HEK293 (cell line): ENCODE data around the gene PLEKHA5.

ENCODE experiments used
- CTCF ChIA-PET: fragments of 350-600 bp; formaldehyde crosslinking; extraction: SDS; loops from one replicate; lab custom pipeline; 2021; ENCODE audit warnings: antibody characterized with exemption; lab: Yijun Ruan, JAX
- POLR2A ChIA-PET: fragments of 300-600 bp; formaldehyde crosslinking; extraction: SDS; loops from one replicate; lab custom pipeline; 2020; ENCODE audit warnings: antibody characterized with exemption, inconsistent platforms; lab: Yijun Ruan, JAX
- H3K27ac ChIP-seq: fragments of 200-500 bp; sonication (Bioruptor generic); 2 replicates; pipeline ENCODE4 v1.5.1; 2014; ENCODE audit warnings: low read depth, low read length, control low read depth, inconsistent platforms; ENCODE audit errors: extremely low read depth
- H3K36me3 ChIP-seq, 2 experiments: fragments of 200-500 bp in 1 of 2; sonication (Bioruptor generic) in 1 of 2; 1 replicate in 1 of 2; 2 replicates in 1 of 2; pipeline ENCODE4 v1.5.1; 2014 to 2017; ENCODE audit warnings: inconsistent platforms in 2 of 2, low read length in 2 of 2; ENCODE audit not compliant: control insufficient read depth in 2 of 2, insufficient read depth in 1 of 2
- H3K4me1 ChIP-seq: fragments of 200-500 bp; sonication (Bioruptor generic); 2 replicates; pipeline ENCODE4 v1.5.1; 2014; ENCODE audit warnings: mild to moderate bottlenecking, low read length, inconsistent platforms; ENCODE audit not compliant: control insufficient read depth, insufficient read depth
- H3K4me3 ChIP-seq: 2 replicates; pipeline ENCODE4 v1.5.1; 2011; ENCODE audit warnings: low read depth, mild to moderate bottlenecking, control low read depth, low read length, moderate library complexity
- H3K9me3 ChIP-seq: fragments of 200-500 bp; sonication (Bioruptor generic); 2 replicates; pipeline ENCODE4 v1.5.1; 2014; ENCODE audit warnings: low read depth, low read length, inconsistent platforms; ENCODE audit not compliant: control insufficient read depth, insufficient read depth
- BCL11B ChIP-seq: fragments of 450-650 bp; formaldehyde crosslinking; IDR thresholded peaks from 2 replicates; pipeline ENCODE4 v1.5.1; 2016; ENCODE audit warnings: low read depth, missing biosample characterization, missing genetic modification characterization
- ZBTB1 ChIP-seq: fragments of 450-650 bp; formaldehyde crosslinking; IDR thresholded peaks from 2 replicates; pipeline ENCODE4 v1.5.1; 2016; ENCODE audit warnings: missing biosample characterization, missing genetic modification characterization
- ZBTB20 ChIP-seq: fragments of 450-650 bp; formaldehyde crosslinking; IDR thresholded peaks from 2 replicates; pipeline ENCODE4 v1.5.1; 2016; ENCODE audit warnings: missing biosample characterization, missing genetic modification characterization
- ZBTB8A ChIP-seq: fragments of 450-650 bp; formaldehyde crosslinking; IDR thresholded peaks from 2 replicates; pipeline ENCODE4 v1.5.1; 2016; ENCODE audit warnings: missing biosample characterization, missing genetic modification characterization
- ZIC2 ChIP-seq: fragments of 450-650 bp; formaldehyde crosslinking; IDR thresholded peaks from 2 replicates; pipeline ENCODE4 v1.5.1; 2016; ENCODE audit warnings: missing biosample characterization, missing genetic modification characterization
- ZNF10 ChIP-seq: fragments of 450-650 bp; formaldehyde crosslinking; IDR thresholded peaks from 2 replicates; pipeline ENCODE4 v1.5.1; 2017; ENCODE audit warnings: missing biosample characterization, missing genetic modification characterization
- ZNF133 ChIP-seq: fragments of 450-650 bp; formaldehyde crosslinking; IDR thresholded peaks from 2 replicates; pipeline ENCODE4 v1.5.1; 2016; ENCODE audit warnings: missing biosample characterization, missing genetic modification characterization
- ZNF184 ChIP-seq: fragments of 450-650 bp; IDR thresholded peaks from 2 replicates; pipeline ENCODE4 v1.5.1; 2018; ENCODE audit warnings: missing biosample characterization, mild to moderate bottlenecking, missing genetic modification characterization
- ZNF239 ChIP-seq: fragments of 450-650 bp; formaldehyde crosslinking; IDR thresholded peaks from 2 replicates; pipeline ENCODE4 v1.5.1; 2016; ENCODE audit warnings: missing biosample characterization, missing genetic modification characterization
- ZNF274 ChIP-seq, 2 experiments: fragments of 200-500 bp in 1 of 2; fragments of 450-650 bp in 1 of 2; sonication (Bioruptor generic) in 1 of 2; formaldehyde crosslinking in 1 of 2; IDR thresholded peaks; 2 replicates each; pipeline versions ENCODE4 v1.5.1 to v1.6.1; 2014 to 2016; ENCODE audit warnings: borderline replicate concordance in 1 of 2, inconsistent platforms in 1 of 2, low read length in 1 of 2, missing biosample characterization in 1 of 2, missing genetic modification characterization in 1 of 2
- ZNF302 ChIP-seq: fragments of 450-650 bp; formaldehyde crosslinking; IDR thresholded peaks from 2 replicates; pipeline ENCODE4 v1.5.1; 2016; ENCODE audit warnings: missing biosample characterization, missing genetic modification characterization, low read depth
- ZNF521 ChIP-seq: fragments of 450-650 bp; formaldehyde crosslinking; IDR thresholded peaks from 2 replicates; pipeline ENCODE4 v1.5.1; 2017; ENCODE audit warnings: missing biosample characterization, mild to moderate bottlenecking, missing genetic modification characterization
- ZNF654 ChIP-seq: fragments of 450-650 bp; formaldehyde crosslinking; IDR thresholded peaks from 2 replicates; pipeline ENCODE4 v1.5.1; 2016; ENCODE audit warnings: low read depth, missing biosample characterization, missing genetic modification characterization
- TF ChIP-seq, protein P1 (sequence below): fragments of 450-650 bp; formaldehyde crosslinking; IDR thresholded peaks from 2 replicates; pipeline ENCODE4 v1.5.1; 2016; ENCODE audit warnings: missing biosample characterization, missing genetic modification characterization
- TF ChIP-seq, protein P2 (sequence below): fragments of 450-650 bp; formaldehyde crosslinking; IDR thresholded peaks from 2 replicates; pipeline ENCODE4 v1.5.1; 2016; ENCODE audit warnings: missing biosample characterization, missing genetic modification characterization
- TF ChIP-seq, protein P3 (sequence below): fragments of 450-650 bp; formaldehyde crosslinking; IDR thresholded peaks from 2 replicates; pipeline ENCODE4 v1.5.1; 2016; ENCODE audit warnings: missing biosample characterization, missing genetic modification characterization
- TF ChIP-seq, protein P4 (sequence below): fragments of 450-650 bp; formaldehyde crosslinking; IDR thresholded peaks from 2 replicates; pipeline ENCODE4 v1.5.1; 2016; ENCODE audit warnings: missing biosample characterization, missing genetic modification characterization

The PLEKHA5 gene

DNA sequence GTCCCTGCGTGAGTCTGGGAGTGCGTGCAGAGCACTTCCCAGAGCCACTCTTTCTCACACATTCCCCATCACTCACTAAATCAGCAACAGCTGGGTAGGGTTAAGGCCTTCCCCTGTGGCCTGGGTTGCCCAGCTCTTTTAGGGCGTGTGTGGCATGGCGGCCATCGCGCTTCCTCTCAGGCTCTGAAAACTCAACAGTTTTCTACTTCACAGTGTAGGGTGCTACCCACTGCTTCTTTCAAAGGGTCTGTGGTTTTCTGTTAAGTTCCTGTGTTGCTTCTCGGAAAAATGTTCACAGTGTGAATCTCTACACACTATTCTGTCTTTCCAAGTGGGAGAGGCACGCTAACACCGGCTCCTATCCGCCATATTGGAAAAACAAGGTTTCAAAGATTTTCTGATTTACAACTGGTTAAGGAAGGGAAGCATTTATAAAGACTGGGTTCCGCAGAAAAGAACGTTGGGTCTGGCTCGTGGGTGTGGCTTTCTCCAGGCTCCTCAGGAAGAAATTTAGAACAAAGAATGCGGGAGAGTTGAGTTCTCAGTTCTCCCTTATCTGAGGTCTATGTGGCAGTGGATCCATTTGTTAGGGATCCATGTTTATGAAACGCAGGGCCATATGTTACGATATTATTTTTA, 274.8 kb downstream of the PLEKHA5 start (continued):
- TF ChIP-seq, protein P1, sequence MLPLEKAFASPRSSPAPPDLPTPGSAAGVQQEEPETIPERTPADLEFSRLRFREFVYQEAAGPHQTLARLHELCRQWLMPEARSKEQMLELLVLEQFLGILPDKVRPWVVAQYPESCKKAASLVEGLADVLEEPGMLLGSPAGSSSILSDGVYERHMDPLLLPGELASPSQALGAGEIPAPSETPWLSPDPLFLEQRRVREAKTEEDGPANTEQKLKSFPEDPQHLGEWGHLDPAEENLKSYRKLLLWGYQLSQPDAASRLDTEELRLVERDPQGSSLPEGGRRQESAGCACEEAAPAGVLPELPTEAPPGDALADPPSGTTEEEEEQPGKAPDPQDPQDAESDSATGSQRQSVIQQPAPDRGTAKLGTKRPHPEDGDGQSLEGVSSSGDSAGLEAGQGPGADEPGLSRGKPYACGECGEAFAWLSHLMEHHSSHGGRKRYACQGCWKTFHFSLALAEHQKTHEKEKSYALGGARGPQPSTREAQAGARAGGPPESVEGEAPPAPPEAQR (tag by site-specific recombination) = no peak
- no peak for TF ChIP-seq ZIC2 (tag by site-specific recombination)
- TF ChIP-seq ZBTB20 (tag by site-specific recombination) = no peak
- TF ChIP-seq, all 188 proteins: peak for 0

DNA sequence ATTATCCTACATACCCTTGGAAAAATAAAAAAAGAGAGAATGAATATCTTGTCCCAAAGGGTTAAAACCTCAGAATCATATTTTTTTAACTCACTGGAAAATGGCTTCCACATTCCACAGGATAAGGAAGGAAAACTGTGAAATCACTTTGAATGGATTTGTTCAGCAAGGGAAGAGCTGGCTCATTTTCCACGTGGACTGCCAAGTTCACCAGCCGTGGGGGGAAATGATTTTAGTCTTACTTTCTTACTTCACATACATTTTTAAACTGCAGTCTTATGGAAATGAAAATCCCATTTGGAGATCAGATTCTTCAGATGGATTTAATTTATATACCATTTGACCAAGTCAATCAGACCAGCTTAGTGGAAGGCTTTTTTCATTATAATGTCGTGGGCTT, 279.8 kb downstream of the PLEKHA5 start:
- ChIA-PET CTCF (interaction anchor here (0.6 to 0.7 kb wide), 2 partner anchors 24 to 138 kb away, joined by 3 to 4 read pairs; no protein-coding TSS in a partner anchor), POLR2A (interaction anchor here (0.7 to 1.2 kb wide), 2 partner anchors 30 to 96 kb away, joined by 3 to 4 read pairs; no protein-coding TSS in a partner anchor)

DNA sequence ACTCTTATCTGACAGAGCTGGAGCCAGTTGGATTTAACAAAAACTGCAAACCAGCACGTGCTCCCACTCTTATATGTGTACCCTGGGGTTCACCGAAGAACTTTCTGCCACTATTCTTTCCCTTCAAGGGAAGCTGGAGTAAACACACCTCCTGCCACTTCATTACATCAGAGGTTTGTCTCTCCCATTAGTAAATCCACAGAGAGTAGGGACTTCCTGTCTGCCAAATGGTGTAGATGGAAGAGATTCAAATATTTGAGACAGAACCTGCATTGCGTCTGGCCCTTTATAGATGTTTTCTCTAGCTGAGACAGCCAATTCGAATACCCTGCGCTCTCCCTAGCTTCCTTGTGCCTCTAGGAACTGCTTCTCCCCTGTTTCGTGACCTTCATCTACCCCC, 280.7 kb downstream of the PLEKHA5 start:
- H3K4me1 ChIP-seq = no peaks in the 10 kb centered on the region
- TF ChIP-seq ZNF302 (tag by site-specific recombination) = no peak
- TF ChIP-seq ZNF521 (tag by site-specific recombination) = no peak
- no peak for TF ChIP-seq ZBTB8A
- no peak for TF ChIP-seq ZNF654 (tag by site-specific recombination)
- no peak for TF ChIP-seq BCL11B (tag by site-specific recombination)
- TF ChIP-seq ZNF133 (tag by site-specific recombination) = no peak
- TF ChIP-seq ZBTB1 = no peak
- ChIA-PET CTCF (interaction anchor here (0.6 kb wide), 1 partner anchor 121 kb away, joined by 3 read pairs; no protein-coding TSS in a partner anchor), POLR2A (interaction anchor here (1.2 kb wide), 1 partner anchor 30 kb away, joined by 4 read pairs; no protein-coding TSS in a partner anchor)
- H3K36me3 ChIP-seq = no peaks in the 10 kb centered on the region
- H3K27ac ChIP-seq = no peak overlapping the region
- H3K9me3 ChIP-seq = no peaks in the 10 kb centered on the region
- no peak overlapping the region for H3K4me3 ChIP-seq

More for the DNA sequence above, 279.8 kb downstream of the PLEKHA5 start:
- Histone ChIP-seq H3K4me3 (no peak overlapping the region), H3K9me3 (no peaks in the 10 kb centered on the region), H3K4me1 (no peaks in the 10 kb centered on the region), H3K27ac (no peak overlapping the region), H3K36me3 (no peaks in the 10 kb centered on the region)
- no peak for TF ChIP-seq ZNF239 (tag by site-specific recombination)
- TF ChIP-seq, protein P2, sequence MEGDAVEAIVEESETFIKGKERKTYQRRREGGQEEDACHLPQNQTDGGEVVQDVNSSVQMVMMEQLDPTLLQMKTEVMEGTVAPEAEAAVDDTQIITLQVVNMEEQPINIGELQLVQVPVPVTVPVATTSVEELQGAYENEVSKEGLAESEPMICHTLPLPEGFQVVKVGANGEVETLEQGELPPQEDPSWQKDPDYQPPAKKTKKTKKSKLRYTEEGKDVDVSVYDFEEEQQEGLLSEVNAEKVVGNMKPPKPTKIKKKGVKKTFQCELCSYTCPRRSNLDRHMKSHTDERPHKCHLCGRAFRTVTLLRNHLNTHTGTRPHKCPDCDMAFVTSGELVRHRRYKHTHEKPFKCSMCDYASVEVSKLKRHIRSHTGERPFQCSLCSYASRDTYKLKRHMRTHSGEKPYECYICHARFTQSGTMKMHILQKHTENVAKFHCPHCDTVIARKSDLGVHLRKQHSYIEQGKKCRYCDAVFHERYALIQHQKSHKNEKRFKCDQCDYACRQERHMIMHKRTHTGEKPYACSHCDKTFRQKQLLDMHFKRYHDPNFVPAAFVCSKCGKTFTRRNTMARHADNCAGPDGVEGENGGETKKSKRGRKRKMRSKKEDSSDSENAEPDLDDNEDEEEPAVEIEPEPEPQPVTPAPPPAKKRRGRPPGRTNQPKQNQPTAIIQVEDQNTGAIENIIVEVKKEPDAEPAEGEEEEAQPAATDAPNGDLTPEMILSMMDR (tag by site-specific recombination) = no peak
- TF ChIP-seq ZNF274 (IDR thresholded peaks at IDR 0.05; ENCODE audit: low read length) = no peak
- TF ChIP-seq ZNF274 (tag by site-specific recombination; IDR thresholded peaks at IDR 0.05; ENCODE audit: borderline replicate concordance) = no peak
- TF ChIP-seq ZNF10 (tag by site-specific recombination) = no peak
- no peak for TF ChIP-seq ZNF184 (tag by site-specific recombination)
- TF ChIP-seq, protein P3, sequence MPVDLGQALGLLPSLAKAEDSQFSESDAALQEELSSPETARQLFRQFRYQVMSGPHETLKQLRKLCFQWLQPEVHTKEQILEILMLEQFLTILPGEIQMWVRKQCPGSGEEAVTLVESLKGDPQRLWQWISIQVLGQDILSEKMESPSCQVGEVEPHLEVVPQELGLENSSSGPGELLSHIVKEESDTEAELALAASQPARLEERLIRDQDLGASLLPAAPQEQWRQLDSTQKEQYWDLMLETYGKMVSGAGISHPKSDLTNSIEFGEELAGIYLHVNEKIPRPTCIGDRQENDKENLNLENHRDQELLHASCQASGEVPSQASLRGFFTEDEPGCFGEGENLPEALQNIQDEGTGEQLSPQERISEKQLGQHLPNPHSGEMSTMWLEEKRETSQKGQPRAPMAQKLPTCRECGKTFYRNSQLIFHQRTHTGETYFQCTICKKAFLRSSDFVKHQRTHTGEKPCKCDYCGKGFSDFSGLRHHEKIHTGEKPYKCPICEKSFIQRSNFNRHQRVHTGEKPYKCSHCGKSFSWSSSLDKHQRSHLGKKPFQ = no peak
- TF ChIP-seq, protein P4, sequence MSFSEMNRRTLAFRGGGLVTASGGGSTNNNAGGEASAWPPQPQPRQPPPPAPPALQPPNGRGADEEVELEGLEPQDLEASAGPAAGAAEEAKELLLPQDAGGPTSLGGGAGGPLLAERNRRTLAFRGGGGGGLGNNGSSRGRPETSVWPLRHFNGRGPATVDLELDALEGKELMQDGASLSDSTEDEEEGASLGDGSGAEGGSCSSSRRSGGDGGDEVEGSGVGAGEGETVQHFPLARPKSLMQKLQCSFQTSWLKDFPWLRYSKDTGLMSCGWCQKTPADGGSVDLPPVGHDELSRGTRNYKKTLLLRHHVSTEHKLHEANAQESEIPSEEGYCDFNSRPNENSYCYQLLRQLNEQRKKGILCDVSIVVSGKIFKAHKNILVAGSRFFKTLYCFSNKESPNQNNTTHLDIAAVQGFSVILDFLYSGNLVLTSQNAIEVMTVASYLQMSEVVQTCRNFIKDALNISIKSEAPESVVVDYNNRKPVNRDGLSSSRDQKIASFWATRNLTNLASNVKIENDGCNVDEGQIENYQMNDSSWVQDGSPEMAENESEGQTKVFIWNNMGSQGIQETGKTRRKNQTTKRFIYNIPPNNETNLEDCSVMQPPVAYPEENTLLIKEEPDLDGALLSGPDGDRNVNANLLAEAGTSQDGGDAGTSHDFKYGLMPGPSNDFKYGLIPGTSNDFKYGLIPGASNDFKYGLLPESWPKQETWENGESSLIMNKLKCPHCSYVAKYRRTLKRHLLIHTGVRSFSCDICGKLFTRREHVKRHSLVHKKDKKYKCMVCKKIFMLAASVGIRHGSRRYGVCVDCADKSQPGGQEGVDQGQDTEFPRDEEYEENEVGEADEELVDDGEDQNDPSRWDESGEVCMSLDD (tag by site-specific recombination) = no peak
